ENCODE results near the gene COL9A1. TPM values are rescaled to one million over a fixed set of nuclear protein-coding genes. Genes with fewer than 3 reads are reported as not detected.

The COL9A1 gene
- 0.06 TPM in 1 of 5 replicates, not detected in the others for total RNA-seq (2022; extraction: Qiagen RNA extraction)

DNA sequence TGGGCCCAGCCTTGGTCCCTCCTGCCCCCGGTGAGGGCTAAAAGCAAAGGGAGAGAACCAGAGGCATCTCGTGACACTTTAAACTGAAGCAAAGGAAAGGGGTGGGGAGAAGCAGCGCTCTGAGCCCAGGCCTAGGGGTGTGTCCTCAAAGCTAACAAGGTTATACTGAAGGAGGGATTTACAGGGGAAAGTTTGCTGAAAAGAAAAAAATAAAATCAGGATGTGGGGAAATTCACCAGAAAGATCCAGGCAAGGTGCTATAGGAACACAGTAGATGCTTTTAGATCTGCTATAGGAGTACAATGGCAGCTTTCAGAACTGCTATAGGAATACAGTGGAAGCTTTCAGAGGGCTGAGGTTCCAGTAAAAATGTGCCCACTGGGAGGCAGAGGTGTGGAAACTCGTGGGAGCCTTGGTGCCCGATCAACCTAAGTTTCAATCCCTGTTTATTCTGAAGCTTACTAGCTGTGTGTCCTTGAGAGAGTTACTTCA lies at the start of gene COL9A1:
COL9A1 (minus strand) TSS at position 51 of the 492 bp plus-strand sequence. CDS start 160 bp downstream, outside the sequence.

Other genes with a start within 250 kb of the COL9A1 start
- 12.0 to 13.9 TPM (median 13.1 TPM) in 5 replicates for gene FAM135A, start 110.4 kb upstream of the COL9A1 start, total RNA-seq (2022; extraction: Qiagen RNA extraction)

All from A549 treated with AZD2906 at 1 μM for 4 hours (cell line).